GM12865 (cell line): ENCODE results near the gene SLC25A26.

Experiments
- DNase-seq: peaks from one replicate; pipeline ENCODE4 v3.0.0; 2010; ENCODE audit warnings: low read depth
- H3K4me3 ChIP-seq: 2 replicates; pipeline ENCODE4 v1.5.1; 2011; ENCODE audit warnings: mild to moderate bottlenecking, low read depth, low read length, control low read depth
- CTCF ChIP-seq: IDR thresholded peaks from 2 replicates; pipeline ENCODE4 v1.5.1; 2011; ENCODE audit warnings: low read length, control low read depth, low read depth, inconsistent platforms; ENCODE audit not compliant: insufficient read depth; ENCODE audit errors: missing control alignments

The SLC25A26 gene

DNA sequence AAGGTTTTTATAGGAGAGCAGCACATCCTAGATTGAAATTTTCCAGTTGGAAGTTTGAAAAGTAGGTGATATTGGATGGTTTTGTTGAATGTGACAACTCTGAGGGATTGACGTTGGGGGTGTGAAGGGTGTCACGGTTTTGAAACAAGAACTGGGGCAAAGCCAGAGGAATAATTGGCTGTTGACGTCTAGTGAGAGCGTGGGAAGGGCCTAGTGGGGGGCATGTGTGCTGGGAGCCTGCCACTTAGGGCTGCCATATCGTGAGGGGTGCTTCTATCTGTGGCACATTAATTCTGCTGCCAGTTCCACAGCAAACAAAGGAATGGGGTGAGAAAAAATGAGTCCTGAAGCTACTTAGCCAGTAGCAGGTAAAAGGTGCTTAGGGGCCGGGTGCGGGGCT, 150.6 kb downstream of the SLC25A26 start:
- no peak for TF ChIP-seq CTCF
- DNase-seq, result no peak
- H3K4me3 ChIP-seq, result no peak overlapping the region

DNA sequence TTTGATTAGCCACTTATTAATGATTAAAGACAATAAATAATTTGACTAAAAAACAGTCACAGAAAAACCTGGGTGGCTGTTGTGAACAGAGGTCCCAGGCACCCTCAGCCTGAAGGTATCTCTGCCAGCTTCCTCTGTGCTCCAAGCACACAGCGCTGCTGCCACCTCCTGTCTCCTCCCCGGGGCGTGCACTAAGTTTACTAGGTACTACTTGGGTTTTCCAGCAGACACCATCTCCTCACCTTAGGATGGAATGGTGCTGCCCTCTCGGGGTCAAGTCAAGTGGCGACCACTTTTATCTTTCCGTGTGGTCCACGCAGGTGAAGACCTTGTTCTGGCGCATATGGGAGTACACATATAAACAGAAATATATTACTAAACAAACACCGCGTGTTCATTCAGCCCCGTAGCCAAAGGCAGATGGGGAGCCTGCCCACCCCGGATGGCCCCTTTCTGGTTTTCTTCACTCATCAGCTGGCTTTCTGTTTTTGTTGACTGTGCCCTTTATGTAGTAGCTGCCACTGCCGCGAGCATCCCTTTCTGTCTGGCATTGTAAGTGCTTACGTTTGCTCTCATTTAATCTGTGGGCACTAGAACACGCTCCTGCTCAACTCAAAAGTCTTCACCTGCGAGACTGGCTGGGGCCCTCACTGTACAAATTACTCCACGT, 152.0 kb downstream of the SLC25A26 start:
- H3K4me3 ChIP-seq, result no peak overlapping the region
- DNase-seq, result no peak
- TF ChIP-seq CTCF, result no peak

DNA sequence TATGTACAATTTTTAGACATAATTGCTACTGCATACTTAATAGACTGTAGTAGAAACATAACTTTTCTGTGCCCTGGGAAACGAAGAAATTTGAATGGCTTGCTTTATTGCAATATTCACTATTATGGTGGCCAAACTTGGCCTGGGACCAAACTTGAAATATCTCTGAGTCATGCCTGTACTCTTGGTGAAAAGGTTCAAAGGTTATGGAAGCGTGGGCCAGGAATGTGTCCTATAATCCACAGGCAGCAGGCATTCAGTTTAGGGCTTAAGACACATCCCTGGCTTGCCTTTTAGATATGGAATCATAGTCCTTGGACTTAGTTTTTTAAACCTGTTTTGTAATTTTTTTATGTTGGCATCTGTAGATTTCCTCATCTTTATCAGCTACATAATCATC, 155.8 kb downstream of the SLC25A26 start:
- no peak for DNase-seq
- no peak for TF ChIP-seq CTCF
- H3K4me3 ChIP-seq, result no peak overlapping the region

DNA sequence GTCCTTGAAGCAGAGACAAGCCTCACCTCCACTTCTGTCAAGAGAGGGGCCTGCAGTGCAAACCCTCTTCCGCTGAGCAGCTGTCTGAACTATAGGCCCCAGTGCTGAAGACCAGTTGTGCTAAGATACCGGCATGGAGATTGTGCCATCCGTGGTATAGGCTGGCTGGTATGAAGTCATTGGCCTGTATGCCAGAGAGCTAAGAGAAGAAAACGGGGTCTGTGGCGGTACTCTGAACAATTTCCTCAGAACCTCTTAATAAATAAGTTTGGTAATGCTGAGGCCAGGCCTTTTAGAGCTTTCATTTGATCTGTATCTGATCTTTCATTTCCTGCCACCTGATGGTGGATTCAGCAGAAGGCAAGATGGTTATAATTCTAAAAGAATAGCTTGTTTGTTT, 157.0 kb downstream of the SLC25A26 start:
- DNase-seq, result no peak
- no peak for TF ChIP-seq CTCF
- no peak overlapping the region for H3K4me3 ChIP-seq

GRCh38 chr3:66378256-66378655, 157.5 kb downstream of the SLC25A26 start:
- peak; percentile 52 for TF ChIP-seq CTCF
- DNase-seq, result peak; percentile 22
- H3K4me3 ChIP-seq, result no peak overlapping the region

- H3K4me3 ChIP-seq, result no peak overlapping the region
- no peak for DNase-seq
- TF ChIP-seq CTCF, result no peak
Observed at GRCh38 chr3:66379565-66379964, 158.8 kb downstream of the SLC25A26 start.
